Activated naive CD4-positive, alpha-beta T cell treated with anti-CD3 and anti-CD28 coated beads, Interleukin-2, amount 50 U/mL, for 72 hours (primary cell): ENCODE results near the gene NIM1K. TPM values are rescaled to one million over a fixed set of nuclear protein-coding genes. Genes with fewer than 3 reads are reported as not detected.
A peak's percentile ranks its signal among the peaks of the same experiment; 100 is the strongest.
"Not testable (repeated sequence)": the region's sequence is repeated elsewhere in the genome, so short reads cannot be mapped to it uniquely, and the experiment has no call there.

ENCODE experiments used
- ATAC-seq, 2 donors: fragments of 150-1000 bp; cut with Tn5 transposase; 2 replicates each; pipeline ENCODE4 v1.10.0; 2021; ENCODE audit warnings: mild to moderate bottlenecking in 2 of 2, moderate library complexity in 2 of 2
- DNase-seq, 2 donors: peaks; one replicate each; pipeline ENCODE4 v3.0.0; 2021 to 2022; ENCODE audit warnings: low spot score in 2 of 2
- H3K27ac Mint-ChIP-seq, 2 donors: one replicate each; pipeline ENCODE4 v1.8.0; 2022; ENCODE audit warnings: mild to moderate bottlenecking in 2 of 2, mixed read lengths in 2 of 2
- H3K36me3 Mint-ChIP-seq, 2 donors: one replicate each; pipeline ENCODE4 v1.8.0; 2022; ENCODE audit warnings: mixed read lengths in 2 of 2
- H3K9me3 Mint-ChIP-seq, 2 donors: one replicate each; pipeline ENCODE4 v1.8.0; 2022; ENCODE audit warnings: mixed read lengths in 2 of 2
- total RNA-seq, 2 donors: library from RNA; stranded (reverse); gene quantifications; one replicate each; pipeline ENCODE4 v1.2.3, GENCODE V29; 2022

NIM1K gene
- total RNA-seq, 2 donors from 2014 or later = 0.14 to 2.3 TPM

DNA sequence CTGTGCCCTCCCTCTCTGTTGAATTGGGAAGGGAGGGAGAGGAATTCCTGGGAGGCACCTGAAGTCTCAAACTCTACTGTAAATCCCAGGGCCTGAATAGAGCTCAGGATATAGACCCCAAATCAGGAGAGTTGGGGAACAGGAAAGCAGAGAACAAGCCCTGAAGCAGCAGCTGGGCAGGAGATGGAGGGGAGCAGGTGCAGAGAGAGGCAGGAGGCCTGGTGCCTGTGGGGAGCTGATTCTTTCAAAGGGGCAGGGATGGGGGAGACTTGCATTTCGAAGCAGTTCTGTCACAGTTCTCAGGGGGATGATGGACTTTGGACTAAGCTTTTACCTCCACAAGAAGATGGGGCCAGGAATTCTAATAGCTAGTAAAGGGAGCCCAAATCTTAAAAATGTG is 50.2 kb downstream of the NIM1K start:
- no peak overlapping the region for H3K27ac Mint-ChIP-seq
- no peak for DNase-seq
- H3K9me3 Mint-ChIP-seq = no peaks in the 10 kb centered on the region

DNA sequence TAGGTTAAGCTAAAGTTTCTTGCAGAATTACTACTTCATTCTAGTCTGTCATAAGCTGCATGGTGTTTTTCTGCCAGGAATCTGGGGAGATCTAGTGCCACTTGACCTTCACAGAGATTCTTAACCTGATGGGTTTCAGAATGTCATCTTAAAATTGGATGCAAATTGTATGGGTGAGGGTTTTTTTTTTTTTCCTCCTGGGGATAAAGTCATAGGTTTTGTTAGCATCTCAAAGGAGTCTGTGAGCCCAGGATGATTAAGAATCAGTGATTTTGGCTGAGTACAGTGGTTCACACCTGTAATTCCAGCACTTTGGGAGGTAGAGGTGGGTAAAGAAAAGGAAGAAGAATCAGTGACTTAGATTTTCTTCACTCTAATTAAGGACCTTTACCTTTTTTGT is 51.2 kb downstream of the NIM1K start:
- DNase-seq (no peak), ATAC-seq (no peak)
- Mint-ChIP-seq H3K36me3 (no peaks in the 10 kb centered on the region), H3K9me3 (no peaks in the 10 kb centered on the region), H3K27ac (no peak overlapping the region)

More for the DNA sequence above, 50.2 kb downstream of the NIM1K start:
- H3K36me3 Mint-ChIP-seq = no peaks in the 10 kb centered on the region
- ATAC-seq = no peak

DNA sequence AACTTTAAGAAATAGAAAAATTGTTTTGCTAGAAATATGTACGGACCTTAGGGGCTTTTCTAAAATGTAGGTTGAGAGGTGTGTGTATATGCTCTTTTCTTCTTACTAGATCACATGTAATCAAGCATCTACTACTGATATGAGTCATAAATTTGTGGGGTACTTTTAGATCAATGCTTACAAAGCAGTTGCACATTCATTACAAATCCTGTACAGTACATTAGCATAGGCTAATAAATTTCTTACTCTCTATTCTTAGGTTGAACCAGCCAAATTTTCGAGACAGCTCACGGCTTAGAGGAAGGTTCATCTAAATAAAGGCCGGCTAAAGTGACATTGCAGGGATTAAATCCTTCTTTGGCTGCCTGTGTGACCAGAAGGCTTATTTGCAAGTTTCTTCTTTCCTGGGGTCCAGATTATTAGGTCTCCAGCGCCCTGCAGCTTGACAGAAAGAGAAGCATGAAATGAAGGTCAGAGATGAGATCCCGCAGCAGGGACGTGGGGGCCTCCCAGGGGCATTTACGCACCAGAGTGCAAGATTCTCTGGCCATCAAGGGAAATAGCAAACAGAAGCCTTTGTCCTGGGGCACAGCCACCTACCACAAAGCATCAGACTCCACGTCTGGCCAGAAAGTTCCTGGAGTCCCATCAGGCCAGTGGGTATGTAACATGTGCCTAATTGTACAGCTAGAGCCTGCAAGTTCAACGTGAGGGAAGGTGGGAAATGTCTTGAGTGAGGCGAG is 53.0 kb downstream of the NIM1K start:
- DNase-seq (no peak), ATAC-seq (peak in 1 of 2 donors; percentile 38)
- Mint-ChIP-seq H3K36me3 (no peaks in the 10 kb centered on the region), H3K9me3 (no peaks in the 10 kb centered on the region), H3K27ac (no peak overlapping the region)

DNA sequence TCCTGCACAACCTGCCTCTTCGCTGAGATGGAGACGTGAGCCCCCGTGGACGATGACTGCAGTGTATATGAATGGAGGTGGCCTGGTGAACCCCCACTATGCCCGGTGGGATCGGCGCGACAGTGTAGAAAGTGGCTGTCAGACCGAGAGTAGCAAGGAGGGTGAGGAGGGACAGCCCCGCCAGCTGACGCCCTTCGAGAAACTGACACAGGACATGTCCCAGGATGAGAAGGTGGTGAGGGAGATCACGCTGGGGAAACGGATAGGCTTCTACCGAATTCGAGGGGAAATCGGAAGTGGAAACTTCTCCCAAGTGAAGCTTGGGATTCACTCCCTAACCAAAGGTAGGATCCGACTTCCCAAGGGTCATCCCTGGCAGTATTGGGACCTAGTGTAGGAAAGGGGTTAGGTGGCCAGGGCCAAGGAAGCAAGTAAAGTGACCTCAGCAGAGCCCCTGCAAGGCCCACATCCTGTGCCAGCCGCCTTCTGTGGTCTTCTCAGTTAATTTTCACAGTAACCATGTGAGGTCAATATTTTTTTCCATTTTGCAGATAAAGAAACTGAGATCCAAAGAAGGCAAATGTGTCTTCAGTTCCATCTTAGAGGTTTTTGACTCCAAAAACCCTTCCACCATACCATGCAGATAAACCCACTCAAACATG is 53.8 kb downstream of the NIM1K start:
- no peaks in the 10 kb centered on the region for H3K9me3 Mint-ChIP-seq
- no peaks in the 10 kb centered on the region for H3K36me3 Mint-ChIP-seq
- DNase-seq = no peak
- ATAC-seq = peak in 1 of 2 donors; percentile 22
- H3K27ac Mint-ChIP-seq = no peak overlapping the region

DNA sequence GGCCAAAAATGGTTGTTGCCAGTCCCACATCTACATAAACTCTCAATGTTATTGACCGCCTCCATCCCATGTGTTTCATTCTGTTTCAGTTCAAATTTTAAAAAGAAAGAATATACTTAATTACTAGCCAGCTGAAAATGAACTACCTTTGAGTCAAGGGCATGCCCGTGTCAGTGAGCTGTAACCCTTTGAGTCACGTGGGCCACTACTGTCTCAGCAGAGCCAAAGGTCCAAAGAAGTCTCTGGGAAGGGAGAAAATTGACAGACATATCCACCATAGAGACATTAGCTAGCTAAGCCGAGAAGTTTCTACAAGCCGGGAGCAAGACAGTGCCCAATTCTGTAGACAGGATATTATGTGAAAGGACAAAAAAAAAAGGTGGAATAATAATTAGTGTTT is 59.7 kb downstream of the NIM1K start:
- H3K9me3 Mint-ChIP-seq = no peaks in the 10 kb centered on the region
- H3K36me3 Mint-ChIP-seq = no peaks in the 10 kb centered on the region
- ATAC-seq (no peak), DNase-seq (no peak)
- H3K27ac Mint-ChIP-seq = no peak overlapping the region

DNA sequence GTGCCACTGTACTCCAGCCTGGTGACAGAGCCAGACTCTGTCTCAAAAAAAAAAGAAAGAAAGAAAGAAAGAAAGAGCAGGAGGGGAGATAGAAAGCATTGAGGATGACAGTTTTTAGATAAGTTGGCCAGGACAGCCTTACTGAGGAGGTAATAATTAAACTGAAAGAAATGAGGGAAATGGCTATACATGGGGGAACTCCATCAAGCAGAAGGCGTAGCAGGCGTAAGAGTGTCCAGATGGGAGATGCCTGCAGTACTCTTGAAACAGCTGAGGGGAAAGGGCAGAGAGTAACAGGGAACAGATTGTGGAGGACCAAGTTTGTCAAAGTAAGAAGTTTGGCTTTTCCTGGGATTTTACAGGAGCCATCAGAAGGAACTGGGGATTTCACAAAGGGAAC is 63.7 kb downstream of the NIM1K start:
- DNase-seq (no peak), ATAC-seq (no peak)
- no peaks in the 10 kb centered on the region for H3K9me3 Mint-ChIP-seq
- no peak overlapping the region for H3K27ac Mint-ChIP-seq
- no peaks in the 10 kb centered on the region for H3K36me3 Mint-ChIP-seq

DNA sequence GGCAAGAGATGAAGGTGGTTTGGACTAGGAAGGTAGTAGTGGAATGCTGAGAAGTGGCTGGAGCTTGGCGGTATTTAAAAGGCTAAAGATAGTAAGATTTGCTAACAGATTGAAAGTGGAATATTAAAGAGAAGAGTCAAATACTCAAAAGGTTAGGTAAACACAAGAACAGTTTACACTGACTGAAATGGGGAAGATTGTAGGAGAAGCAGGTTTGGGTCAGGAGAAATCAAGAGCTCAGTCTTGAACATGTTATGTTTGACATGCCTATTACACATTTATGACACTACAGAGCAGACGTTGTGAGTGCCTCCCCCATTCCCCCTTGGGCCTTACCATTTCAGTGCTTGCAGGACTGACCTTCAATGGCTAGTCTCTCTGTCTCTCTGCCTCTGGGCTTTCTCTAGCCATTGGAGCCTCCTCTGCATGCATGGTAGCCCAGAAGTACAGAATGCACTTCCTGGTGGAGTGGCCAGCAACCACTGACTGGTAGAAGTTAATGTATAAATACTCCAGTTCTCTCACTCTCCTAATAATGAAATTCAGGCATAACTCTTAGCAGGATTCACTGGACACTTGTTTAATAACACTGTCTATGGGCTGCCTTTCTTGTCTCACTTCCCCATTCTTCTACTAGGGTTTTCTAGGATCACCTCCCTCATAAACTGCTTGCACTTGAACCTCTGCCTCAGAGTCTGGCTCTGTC is 64.4 kb downstream of the NIM1K start:
- ATAC-seq (no peak), DNase-seq (no peak)
- Mint-ChIP-seq H3K27ac (no peak overlapping the region), H3K9me3 (no peaks in the 10 kb centered on the region), H3K36me3 (no peaks in the 10 kb centered on the region)

DNA sequence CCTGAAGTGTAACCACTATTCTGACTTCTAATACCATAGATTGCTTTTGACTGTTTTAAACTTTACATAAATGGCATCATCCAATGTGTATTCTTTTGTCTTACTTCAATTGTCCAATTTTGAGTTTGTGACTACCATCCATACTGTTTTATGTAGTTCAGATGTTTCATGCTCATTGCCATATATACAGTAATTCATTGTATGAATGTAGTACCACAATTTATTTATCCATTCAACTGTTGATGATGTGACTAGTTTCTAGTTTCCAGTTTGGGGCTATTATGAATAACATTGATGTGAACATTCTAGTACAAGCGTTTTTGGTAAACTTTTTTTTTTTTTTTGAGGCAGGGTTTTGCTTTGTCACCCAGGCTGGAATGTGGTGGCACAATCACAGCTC is 66.1 kb downstream of the NIM1K start:
- Mint-ChIP-seq H3K27ac (no peak overlapping the region), H3K36me3 (no peaks in the 10 kb centered on the region), H3K9me3 (peaks cover 0 to 5% of the 10 kb centered on the region in 2 donors)
- ATAC-seq = peak in 1 of 2 donors; percentile 50
- no peak for DNase-seq

DNA sequence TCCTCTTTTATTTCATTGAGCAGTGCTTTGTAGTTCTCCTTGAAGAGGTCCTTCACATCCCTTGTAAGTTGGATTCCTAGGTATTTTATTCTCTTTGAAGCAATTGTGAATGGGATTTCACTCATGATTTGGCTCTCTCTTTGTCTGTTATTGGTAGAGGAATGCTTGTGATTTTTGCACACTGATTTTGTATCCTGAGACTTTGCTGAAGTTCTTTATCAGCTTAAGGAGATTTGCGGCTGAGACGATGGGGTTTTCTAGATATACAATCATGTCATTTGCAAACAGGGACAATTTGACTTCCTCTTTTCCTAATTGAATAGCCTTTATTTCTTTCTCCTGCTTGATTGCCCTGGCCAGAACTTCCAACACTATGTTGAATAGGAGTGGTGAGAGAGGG is 70.2 kb downstream of the NIM1K start:
- peaks cover 12 to 14% of the 10 kb centered on the region in 2 donors for H3K36me3 Mint-ChIP-seq
- DNase-seq, ATAC-seq, H3K27ac Mint-ChIP-seq: not testable (repeated sequence)
- peaks cover 8 to 18% of the 10 kb centered on the region in 2 donors for H3K9me3 Mint-ChIP-seq

DNA sequence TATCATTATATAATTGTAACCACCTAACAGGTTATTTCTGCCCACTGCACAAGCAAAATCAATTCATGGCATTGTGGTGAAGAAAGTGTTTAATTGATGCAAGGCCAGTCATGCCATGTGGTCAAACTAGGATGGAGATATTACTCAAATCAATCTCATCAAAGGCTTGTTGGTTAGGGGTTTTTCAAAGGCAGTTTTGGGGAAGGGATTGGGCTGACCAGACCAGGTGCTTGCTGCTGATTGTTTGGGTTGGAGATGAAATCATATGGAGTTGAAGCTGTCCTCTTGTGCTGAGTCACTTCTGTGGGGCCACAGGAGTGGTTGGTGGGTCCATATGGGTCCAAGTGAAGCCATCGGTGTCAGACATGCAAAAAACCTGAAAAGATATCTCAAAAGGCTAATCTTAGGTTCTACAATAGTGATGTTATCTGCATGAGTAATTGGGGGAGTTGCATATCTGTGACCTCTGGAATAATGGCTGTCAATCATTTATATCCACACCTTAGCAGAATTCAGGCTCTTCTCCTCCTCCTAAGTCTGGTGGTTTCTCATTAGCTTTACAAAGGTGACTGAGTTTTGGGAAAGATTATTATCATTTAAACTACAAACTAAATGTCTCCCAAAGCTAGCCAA is 76.3 kb downstream of the NIM1K start:
- Mint-ChIP-seq H3K27ac (no peak overlapping the region), H3K9me3 (peaks cover 14 to 25% of the 10 kb centered on the region in 2 donors), H3K36me3 (peaks cover 16 to 21% of the 10 kb centered on the region in 2 donors)
- DNase-seq = no peak
- ATAC-seq = peak in 1 of 2 donors; percentile 61

DNA sequence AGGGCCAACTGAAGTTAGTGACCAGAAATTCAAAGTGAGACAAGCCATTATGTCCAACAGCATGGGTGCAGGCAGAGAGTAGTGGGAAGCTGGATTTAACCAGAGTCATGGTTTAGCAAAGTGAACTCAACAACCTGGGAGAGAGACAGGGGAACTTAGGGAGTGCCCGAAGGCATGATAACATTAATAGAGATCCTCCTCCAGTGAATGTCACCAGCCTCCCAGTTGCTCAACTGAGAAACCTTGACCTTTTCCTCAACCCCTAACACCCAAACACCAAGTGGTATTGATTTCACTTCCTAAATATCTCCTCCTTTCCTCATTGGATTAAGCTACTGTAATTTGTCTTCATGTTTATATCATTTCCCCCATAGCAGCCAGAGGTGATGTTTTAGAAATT is 78.6 kb downstream of the NIM1K start:
- peaks cover 12 to 15% of the 10 kb centered on the region in 2 donors for H3K36me3 Mint-ChIP-seq
- ATAC-seq = no peak
- DNase-seq = no peak

DNA sequence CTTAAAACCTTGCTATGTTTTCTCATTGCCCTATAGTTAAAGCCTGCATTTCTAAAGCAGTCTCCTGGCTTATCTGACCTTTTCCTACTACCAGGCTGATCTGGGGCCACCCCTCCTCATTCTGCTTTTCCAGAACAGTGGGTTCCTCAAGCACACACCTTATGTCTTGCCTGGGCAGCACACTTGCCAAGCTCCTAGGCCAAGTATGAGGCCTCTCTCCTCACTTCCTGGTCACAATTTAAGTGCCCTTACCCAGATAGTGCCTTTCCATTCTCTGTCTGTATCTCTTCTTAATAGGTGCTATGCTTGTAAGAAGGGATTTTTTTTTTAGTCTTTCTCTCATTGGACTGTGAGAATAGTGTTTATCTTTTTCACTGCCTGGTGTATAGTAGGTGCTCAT is 81.5 kb downstream of the NIM1K start:
- Mint-ChIP-seq H3K27ac (no peak overlapping the region), H3K9me3 (peaks cover 6% of the 10 kb centered on the region in 2 donors), H3K36me3 (peaks cover 0 to 10% of the 10 kb centered on the region in 2 donors)
- no peak for ATAC-seq
- DNase-seq = no peak

More for the DNA sequence above, 78.6 kb downstream of the NIM1K start:
- no peak overlapping the region for H3K27ac Mint-ChIP-seq
- peaks cover 14 to 20% of the 10 kb centered on the region in 2 donors for H3K9me3 Mint-ChIP-seq

DNA sequence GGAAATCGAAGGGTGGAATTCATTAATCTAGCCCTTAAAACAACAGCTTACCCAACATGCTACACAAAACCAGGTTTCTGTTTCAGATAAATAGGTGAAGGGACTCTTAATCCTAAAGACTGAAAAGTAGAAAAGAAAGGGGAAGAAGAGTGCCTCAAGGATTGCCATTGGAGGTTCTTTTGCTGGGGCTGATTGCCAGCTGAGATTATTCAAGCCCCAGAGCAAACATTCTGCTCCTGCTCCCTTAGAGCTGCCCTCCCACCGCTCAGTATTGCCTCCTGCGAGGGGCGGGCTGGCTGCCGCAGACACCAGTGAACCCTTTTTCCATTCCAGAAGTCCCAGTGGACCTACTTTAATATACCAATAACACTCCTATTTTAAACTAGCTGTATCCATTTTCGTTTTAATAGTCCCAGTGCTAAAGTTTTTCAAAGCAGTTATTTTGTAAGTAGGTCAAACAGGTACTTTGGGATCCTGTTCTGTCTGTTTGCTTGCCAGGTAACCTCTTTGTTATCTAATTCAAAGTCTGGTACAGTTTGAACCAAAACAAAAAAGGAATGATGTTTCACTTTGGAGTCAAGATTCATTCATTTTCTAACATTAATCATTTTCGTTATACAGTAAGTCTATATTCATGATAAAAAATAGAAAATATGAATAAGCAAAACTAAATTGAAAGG is 82.5 kb downstream of the NIM1K start:
- Mint-ChIP-seq H3K36me3 (peaks cover 0 to 10% of the 10 kb centered on the region in 2 donors), H3K9me3 (peaks cover 6% of the 10 kb centered on the region in 2 donors), H3K27ac (no peak overlapping the region)
- no peak for DNase-seq
- ATAC-seq = no peak

DNA sequence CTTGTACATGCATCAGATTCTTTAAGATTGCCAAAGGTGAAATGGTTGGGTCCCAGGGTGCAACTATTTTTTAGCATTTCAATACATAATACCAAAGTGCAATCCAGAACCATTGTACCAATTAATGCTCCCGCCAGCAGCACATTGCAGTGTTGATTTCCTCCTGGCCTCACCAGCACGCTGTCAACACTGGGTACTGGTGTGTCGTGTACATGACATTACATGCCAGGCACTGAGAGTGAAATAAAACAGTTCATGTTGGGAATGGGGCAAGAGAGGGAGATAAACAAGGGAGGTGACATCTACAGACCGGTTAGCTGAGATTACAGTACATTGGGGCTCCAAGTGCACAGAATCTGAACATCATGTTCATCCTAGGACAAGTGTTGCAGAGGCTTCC is 83.4 kb downstream of the NIM1K start:
- H3K27ac Mint-ChIP-seq = no peak overlapping the region
- ATAC-seq = no peak

DNA sequence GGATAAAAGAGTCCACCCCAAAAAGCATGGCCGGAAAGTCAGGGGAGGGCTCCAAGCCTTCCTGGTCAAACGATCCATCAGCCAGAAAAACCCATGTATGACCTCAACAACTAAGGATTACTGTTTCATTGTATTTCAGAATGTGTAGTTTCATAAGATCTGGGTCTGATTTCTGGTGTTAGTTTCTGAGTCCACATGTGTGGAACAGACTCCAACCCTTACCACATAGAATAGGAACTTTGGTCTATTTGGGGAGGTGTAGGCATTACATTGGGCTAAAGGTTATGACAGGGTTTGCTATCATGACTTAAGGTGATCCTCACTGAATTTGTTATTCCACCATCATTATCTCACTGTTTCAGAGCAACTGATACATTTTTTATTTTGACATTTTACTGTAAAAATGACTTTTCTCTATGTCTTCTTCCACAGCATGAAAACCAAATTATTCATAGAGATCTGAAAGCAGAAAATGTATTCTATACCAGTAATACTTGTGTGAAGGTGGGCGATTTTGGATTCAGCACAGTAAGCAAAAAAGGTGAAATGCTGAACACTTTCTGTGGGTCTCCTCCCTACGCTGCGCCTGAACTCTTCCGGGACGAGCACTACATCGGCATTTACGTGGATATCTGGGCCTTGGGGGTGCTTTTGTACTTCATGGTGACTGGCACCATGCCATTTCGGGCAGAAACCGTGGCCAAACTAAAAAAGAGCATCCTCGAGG is 87.7 kb downstream of the NIM1K start:
- Mint-ChIP-seq H3K9me3 (peaks cover 0 to 3% of the 10 kb centered on the region in 2 donors), H3K27ac (peak overlapping the region in 1 of 2 donors; percentile 62), H3K36me3 (no peaks in the 10 kb centered on the region)
- ATAC-seq = no peak
- DNase-seq = no peak

More for the DNA sequence above, 83.4 kb downstream of the NIM1K start:
- DNase-seq = no peak
- Mint-ChIP-seq H3K36me3 (peaks cover 0 to 5% of the 10 kb centered on the region in 2 donors), H3K9me3 (peaks cover 0 to 1% of the 10 kb centered on the region in 2 donors)
